K562 (cell line): ENCODE data around the gene EIF3CL.
"Not testable (repeated sequence)": the region's sequence is repeated elsewhere in the genome, so short reads cannot be mapped to it uniquely, and the experiment has no call there.

ENCODE experiments used
- BHLHE40 ChIP-seq: IDR thresholded peaks from 2 replicates; pipeline ENCODE4 v1.6.1; 2011; ENCODE audit warnings: low read length, improper control_type of control experiment
- DNMT1 ChIP-seq: fragments of 450-650 bp; IDR thresholded peaks from 2 replicates; pipeline ENCODE4 v1.6.1; 2016; ENCODE audit warnings: antibody characterized with exemption, mild to moderate bottlenecking
- EP300 ChIP-seq: IDR thresholded peaks from 2 replicates; pipeline ENCODE4 v1.6.1; 2012; ENCODE audit warnings: low read length, improper control_type of control experiment
- JUND ChIP-seq, 2 experiments: IDR thresholded peaks; 2 replicates in 1 of 2; 3 replicates in 1 of 2; pipeline ENCODE4 v1.6.1; 2011; ENCODE audit warnings: borderline replicate concordance in 2 of 2, low read depth in 2 of 2, low read length in 2 of 2, improper control_type of control experiment in 1 of 2, missing biosample characterization in 1 of 2, missing genetic modification characterization in 1 of 2, missing genetic modification reagents in 1 of 2
- MYC ChIP-seq, 2 experiments: fragments of 250-450 bp in 1 of 2; sonication (Bioruptor Pico) in 1 of 2; IDR thresholded peaks; 2 replicates each; pipeline versions ENCODE4 v1.5.1 to v1.6.1; 2012 to 2021; ENCODE audit warnings: low read depth in 2 of 2, borderline replicate concordance in 1 of 2, improper control_type of control experiment in 1 of 2, low read length in 1 of 2, mild to moderate bottlenecking in 1 of 2, moderate library complexity in 1 of 2
- NFE2 ChIP-seq: IDR thresholded peaks from 2 replicates; pipeline ENCODE4 v1.6.1; 2014; ENCODE audit warnings: antibody characterized with exemption, low read depth

GRCh38 chr16:28330981-28331380, 72.7 kb downstream of the EIF3CL start:
- not testable (repeated sequence) for TF ChIP-seq EP300; DNMT1; MYC (IDR thresholded peaks at IDR 0.05; ENCODE audit: low read depth, low read length); MYC (CRISPR knock-in tag; IDR thresholded peaks at IDR 0.05; ENCODE audit: borderline replicate concordance, low read depth); BHLHE40; JUND (IDR thresholded peaks at IDR 0.05; ENCODE audit: borderline replicate concordance, low read depth, low read length); JUND (tag; IDR thresholded peaks at IDR 0.05; ENCODE audit: borderline replicate concordance, low read depth, low read length); NFE2
